GM12864 (cell line): ENCODE data around the gene STATH.

Source experiments
- DNase-seq: peaks from one replicate; pipeline ENCODE4 v3.0.0-alpha.2; 2011; ENCODE audit warnings: low read depth
- H3K4me3 ChIP-seq: 2 replicates; pipeline ENCODE4 v1.5.1; 2011; ENCODE audit warnings: mild to moderate bottlenecking, low read depth, low read length, control low read depth
- TF ChIP-seq, protein P1 (sequence below): IDR thresholded peaks from 2 replicates; pipeline ENCODE4 v1.5.1; 2011; ENCODE audit warnings: low read depth, mild to moderate bottlenecking, moderate library complexity, low read length, control low read depth, inconsistent platforms; ENCODE audit errors: missing control alignments

Gene STATH, protein sequence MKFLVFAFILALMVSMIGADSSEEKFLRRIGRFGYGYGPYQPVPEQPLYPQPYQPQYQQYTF

DNA sequence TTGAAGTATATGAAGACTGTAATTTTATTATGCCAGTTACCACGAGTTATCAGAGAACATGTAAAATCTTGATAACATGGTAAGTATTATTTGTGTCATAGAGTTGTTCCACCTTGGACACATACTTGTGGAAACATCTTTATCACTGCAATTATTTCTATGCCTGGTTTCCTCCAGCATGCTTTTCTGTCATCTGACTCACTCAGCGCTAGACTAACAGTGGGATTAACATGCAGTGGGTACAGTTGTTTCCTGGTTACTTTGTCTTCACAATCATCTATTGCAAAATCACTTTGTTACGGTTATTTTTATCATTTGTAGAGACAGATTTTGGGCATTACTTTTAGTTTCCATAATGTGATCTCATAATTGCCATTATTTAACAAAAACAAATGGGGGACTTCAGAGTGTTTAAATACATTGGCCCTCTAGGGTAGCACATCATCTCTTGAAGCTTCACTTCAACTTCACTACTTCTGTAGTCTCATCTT lies at the start of gene STATH:
TSS of gene STATH (plus strand) at position 441 of the 491 bp plus-strand sequence. CDS start 2,472 bp downstream, outside the sequence.
- DNase-seq = no peak
- TF ChIP-seq, protein P1, sequence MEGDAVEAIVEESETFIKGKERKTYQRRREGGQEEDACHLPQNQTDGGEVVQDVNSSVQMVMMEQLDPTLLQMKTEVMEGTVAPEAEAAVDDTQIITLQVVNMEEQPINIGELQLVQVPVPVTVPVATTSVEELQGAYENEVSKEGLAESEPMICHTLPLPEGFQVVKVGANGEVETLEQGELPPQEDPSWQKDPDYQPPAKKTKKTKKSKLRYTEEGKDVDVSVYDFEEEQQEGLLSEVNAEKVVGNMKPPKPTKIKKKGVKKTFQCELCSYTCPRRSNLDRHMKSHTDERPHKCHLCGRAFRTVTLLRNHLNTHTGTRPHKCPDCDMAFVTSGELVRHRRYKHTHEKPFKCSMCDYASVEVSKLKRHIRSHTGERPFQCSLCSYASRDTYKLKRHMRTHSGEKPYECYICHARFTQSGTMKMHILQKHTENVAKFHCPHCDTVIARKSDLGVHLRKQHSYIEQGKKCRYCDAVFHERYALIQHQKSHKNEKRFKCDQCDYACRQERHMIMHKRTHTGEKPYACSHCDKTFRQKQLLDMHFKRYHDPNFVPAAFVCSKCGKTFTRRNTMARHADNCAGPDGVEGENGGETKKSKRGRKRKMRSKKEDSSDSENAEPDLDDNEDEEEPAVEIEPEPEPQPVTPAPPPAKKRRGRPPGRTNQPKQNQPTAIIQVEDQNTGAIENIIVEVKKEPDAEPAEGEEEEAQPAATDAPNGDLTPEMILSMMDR = no peak
- no peak within 1 kb of the TSS for H3K4me3 ChIP-seq

DNA sequence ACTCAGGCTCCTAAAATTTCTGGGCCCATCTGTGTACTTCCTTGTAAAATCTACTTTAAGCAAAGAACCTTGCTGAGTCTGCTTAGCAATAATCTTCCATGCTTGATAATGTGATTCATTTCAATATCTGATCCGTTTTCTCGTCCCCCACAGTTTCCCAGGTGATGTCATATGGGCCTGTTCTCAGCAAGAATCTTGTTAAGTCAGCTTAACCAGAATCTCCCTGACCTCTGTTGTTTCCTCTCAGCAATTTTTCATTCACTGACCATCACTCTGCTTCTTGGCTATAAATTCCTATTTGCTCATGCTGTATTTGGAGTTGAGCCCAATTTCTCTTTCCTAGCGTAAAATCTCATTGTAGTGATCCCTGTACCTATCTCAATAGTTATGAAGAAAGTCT lies 44.2 kb upstream of the STATH start:
- TF ChIP-seq, protein P1 = no peak
- no peak for DNase-seq

DNA sequence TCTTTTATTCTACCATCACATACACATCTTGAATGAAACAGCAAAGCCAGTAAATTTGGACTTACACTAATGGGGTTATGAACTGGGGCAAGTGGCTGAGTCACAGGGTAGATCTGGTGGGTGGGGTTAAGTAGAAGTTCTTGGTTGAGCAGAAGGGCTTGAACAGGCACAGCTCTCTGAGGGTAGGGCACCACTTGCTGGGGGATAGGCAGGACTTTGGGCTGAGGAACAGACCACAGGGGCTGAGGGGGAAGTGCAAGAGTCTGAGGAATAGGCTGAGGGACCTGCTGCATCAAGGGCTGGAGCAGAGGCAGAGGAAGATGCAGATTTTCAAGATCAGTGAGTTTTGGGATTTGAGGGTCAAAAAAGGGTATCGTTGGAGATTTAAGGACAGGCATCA lies 38.6 kb upstream of the STATH start:
- DNase-seq = no peak
- TF ChIP-seq, protein P1 = no peak
- no peak overlapping the region for H3K4me3 ChIP-seq

More for the DNA sequence above, 44.2 kb upstream of the STATH start:
- no peak overlapping the region for H3K4me3 ChIP-seq

DNA sequence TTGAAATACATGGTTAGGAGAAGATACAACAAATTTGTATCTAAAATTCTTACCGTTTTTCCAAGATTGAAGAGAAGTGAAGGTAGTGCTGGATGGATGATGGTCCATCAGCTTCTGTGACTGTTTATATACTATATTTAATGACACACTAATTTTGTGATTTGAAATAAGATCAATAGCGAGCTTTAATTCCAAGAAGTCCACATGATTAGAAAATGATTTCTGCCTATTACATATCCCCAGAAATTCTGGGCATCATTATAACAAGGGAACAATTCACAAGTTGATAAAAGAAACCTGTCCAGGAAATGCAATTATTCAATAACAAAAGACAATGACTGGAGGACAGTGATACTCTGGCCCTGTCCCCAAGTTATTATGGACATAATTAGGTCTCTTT lies 30.1 kb upstream of the STATH start, which contains the start of gene CSN2:
TSS of gene CSN2 (minus strand) at position 101 of the 400 bp plus-strand sequence. CDS start 4,733 bp downstream, outside the sequence.
- TF ChIP-seq, protein P1 = no peak

DNA sequence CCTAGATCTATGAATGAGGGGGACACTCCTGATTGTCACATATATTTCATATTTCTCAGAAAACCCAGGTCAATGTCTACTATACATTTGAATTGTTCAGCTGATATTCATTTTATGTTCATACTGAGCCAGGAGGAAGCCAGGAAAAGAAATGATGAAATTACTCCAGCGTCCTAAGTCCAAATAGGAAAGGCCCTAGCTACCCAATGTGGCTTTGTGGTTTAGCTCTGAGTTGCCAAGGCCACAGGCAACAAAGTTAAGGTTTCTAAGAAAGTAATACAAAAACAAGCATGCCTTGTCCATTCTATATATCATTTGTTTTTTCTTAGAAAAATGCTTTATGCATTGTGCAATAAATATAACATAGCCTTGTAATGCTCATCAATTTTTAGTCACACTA lies 25.7 kb upstream of the STATH start:
- TF ChIP-seq, protein P1 = no peak
- no peak overlapping the region for H3K4me3 ChIP-seq
- DNase-seq = no peak

More for the DNA sequence above, 30.1 kb upstream of the STATH start, which contains the start of gene CSN2:
- H3K4me3 ChIP-seq = no peak within 1 kb of the TSS
- no peak for DNase-seq

DNA sequence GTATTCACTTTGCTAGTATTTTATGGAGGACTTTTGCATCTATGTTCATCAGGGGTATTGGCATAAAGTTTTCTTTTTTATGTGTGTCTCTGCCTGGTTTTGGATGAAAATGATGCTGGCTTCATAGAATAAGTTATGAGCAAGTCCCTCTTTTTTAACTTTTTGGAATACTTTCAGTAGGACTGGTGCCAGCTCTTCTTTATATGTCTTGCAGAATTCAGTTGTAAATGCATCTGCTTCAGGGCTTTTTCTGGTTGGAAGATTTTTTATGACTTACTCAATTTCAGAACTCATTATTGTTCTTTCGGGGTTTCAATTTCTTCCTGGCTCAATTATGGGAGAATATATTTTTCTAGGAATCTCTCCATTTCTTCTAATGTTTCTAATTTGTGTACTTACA lies 21.1 kb upstream of the STATH start:
- TF ChIP-seq, protein P1 = no peak
- H3K4me3 ChIP-seq = no peak overlapping the region
- DNase-seq = no peak

DNA sequence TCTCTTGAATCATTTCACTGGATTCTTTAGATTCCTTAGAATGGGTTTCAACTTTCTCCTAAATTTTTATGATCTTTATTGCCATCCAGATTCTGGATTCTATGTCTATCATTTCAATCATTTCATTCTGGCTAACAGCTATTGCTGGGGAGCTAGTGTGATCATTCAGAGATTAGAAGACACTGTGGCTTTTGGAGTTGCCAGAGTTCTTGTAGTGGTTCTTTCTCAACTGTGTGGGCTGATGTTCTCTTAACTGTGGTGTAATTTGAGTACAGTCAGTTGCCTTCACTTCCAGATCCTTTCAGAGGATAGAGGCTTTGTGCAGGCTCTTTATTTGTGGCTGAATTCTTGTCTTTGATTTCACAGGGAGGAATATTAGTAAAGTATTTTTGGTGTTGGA lies 18.2 kb upstream of the STATH start:
- no peak for DNase-seq
- TF ChIP-seq, protein P1 = no peak
- no peak overlapping the region for H3K4me3 ChIP-seq
